ENCODE results near the gene OR4Q3. TPM values are rescaled to one million over a fixed set of nuclear protein-coding genes. Genes with fewer than 3 reads are reported as not detected.
"Not testable (repeated sequence)": the region's sequence is repeated elsewhere in the genome, so short reads cannot be mapped to it uniquely, and the experiment has no call there.

OR4Q3 gene
- not detected for total RNA-seq

- no peaks in the 10 kb centered on the region for H3K4me1 ChIP-seq
- no peaks in the 10 kb centered on the region for H3K36me3 ChIP-seq
- H3K27ac ChIP-seq, result no peak within 1 kb of the TSS
- H3K4me3 ChIP-seq, result no peak within 1 kb of the TSS
- DNase-seq, result no peak
- intact Hi-C loops (cut with DNase I; ENCODE audit: low total_unique reads), result no loop called here
- no peak for TF ChIP-seq POLR2A (IDR thresholded peaks at IDR 0.05)
- no peaks in the 10 kb centered on the region for H3K9me3 ChIP-seq
- no peaks in the 10 kb centered on the region for H3K27me3 ChIP-seq
Measured at GRCh38 chr14:19743256-19743655, at the start of gene OR4Q3. TSS of gene OR4Q3 (plus strand) at chr14:19743571.

- Histone ChIP-seq H3K9me3 (no peaks in the 10 kb centered on the region), H3K4me1 (no peaks in the 10 kb centered on the region), H3K36me3 (no peaks in the 10 kb centered on the region), H3K27ac (no peak overlapping the region), H3K4me3 (no peak overlapping the region), H3K27me3 (no peaks in the 10 kb centered on the region)
- DNase-seq, result no peak
- TF ChIP-seq CTCF (IDR thresholded peaks at IDR 0.05) (no peak), POLR2A (IDR thresholded peaks at IDR 0.05) (no peak)
- intact Hi-C loops (cut with DNase I; ENCODE audit: low total_unique reads), result no loop called here
Measured at GRCh38 chr14:19729359-19729758, 14.0 kb upstream of the OR4Q3 start.

GRCh38 chr14:19729763-19730162 lies 13.6 kb upstream of the OR4Q3 start:
- Histone ChIP-seq H3K36me3 (no peaks in the 10 kb centered on the region), H3K27ac (no peak overlapping the region), H3K9me3 (no peaks in the 10 kb centered on the region), H3K4me3 (no peak overlapping the region), H3K27me3 (no peaks in the 10 kb centered on the region), H3K4me1 (no peaks in the 10 kb centered on the region)
- intact Hi-C loops (cut with DNase I; ENCODE audit: low total_unique reads), result no loop called here
- TF ChIP-seq CTCF (IDR thresholded peaks at IDR 0.05) (no peak), POLR2A (IDR thresholded peaks at IDR 0.05) (no peak)
- DNase-seq, result no peak

GRCh38 chr14:19733893-19734292 lies 9.5 kb upstream of the OR4Q3 start:
- DNase-seq; H3K9me3 ChIP-seq; H3K36me3 ChIP-seq; H3K4me3 ChIP-seq; H3K27ac ChIP-seq; H3K27me3 ChIP-seq; intact Hi-C loops (cut with DNase I; ENCODE audit: low total_unique reads); H3K4me1 ChIP-seq: not testable (repeated sequence)

GRCh38 chr14:19752316-19752715 lies 8.9 kb downstream of the OR4Q3 start:
- H3K4me3 ChIP-seq, result not testable (repeated sequence)

GRCh38 chr14:19754172-19754571 lies 10.8 kb downstream of the OR4Q3 start:
- no peak for TF ChIP-seq POLR2A (IDR thresholded peaks at IDR 0.05)
- no peak for TF ChIP-seq CTCF (IDR thresholded peaks at IDR 0.05)
- H3K9me3 ChIP-seq, result no peaks in the 10 kb centered on the region
- no peaks in the 10 kb centered on the region for H3K27me3 ChIP-seq
- intact Hi-C loops (cut with DNase I; ENCODE audit: low total_unique reads), result no loop called here
- H3K36me3 ChIP-seq, result no peaks in the 10 kb centered on the region
- H3K4me3 ChIP-seq, result no peak overlapping the region
- H3K4me1 ChIP-seq, result no peaks in the 10 kb centered on the region
- no peak for DNase-seq
- no peak overlapping the region for H3K27ac ChIP-seq

More at GRCh38 chr14:19752316-19752715, 8.9 kb downstream of the OR4Q3 start:
- H3K27me3 ChIP-seq; intact Hi-C loops (cut with DNase I; ENCODE audit: low total_unique reads); H3K9me3 ChIP-seq; H3K4me1 ChIP-seq; H3K36me3 ChIP-seq; H3K27ac ChIP-seq; DNase-seq: not testable (repeated sequence)

- H3K4me1 ChIP-seq; H3K36me3 ChIP-seq; H3K4me3 ChIP-seq; H3K9me3 ChIP-seq; H3K27me3 ChIP-seq; H3K27ac ChIP-seq; intact Hi-C loops (cut with DNase I; ENCODE audit: low total_unique reads); DNase-seq: not testable (repeated sequence)
Measured at GRCh38 chr14:19771491-19771890, 28.1 kb downstream of the OR4Q3 start.

Measured in uterus (tissue), 4 donors.